ENCODE data around the gene FOXO6. TPM values are rescaled to one million over a fixed set of nuclear protein-coding genes. Genes with fewer than 3 reads are reported as not detected.

FOXO6 gene
- total RNA-seq, 1 experiment from 2014 or later: 5.4 TPM

DNA sequence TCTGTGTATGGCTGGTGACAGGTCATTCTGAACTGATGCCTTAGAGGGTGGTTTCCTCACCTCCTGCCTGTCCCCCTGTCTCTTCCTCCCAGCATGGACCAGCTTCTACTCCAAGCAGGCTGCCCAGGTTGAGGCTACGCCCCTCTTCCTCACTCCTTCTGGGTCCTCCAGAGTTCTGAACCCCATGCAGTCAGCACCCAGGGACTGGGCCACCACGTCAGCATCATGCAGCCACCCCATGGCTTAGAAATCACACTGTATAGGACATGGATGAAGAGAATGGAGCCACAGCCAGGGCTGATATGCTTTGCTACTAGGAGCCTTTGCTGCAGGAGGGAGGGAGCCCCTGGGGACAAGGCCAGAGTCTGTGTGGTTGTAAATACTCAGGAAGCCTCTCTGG lies 8.3 kb downstream of the FOXO6 start (continued):
- TF ChIP-seq, protein P1, sequence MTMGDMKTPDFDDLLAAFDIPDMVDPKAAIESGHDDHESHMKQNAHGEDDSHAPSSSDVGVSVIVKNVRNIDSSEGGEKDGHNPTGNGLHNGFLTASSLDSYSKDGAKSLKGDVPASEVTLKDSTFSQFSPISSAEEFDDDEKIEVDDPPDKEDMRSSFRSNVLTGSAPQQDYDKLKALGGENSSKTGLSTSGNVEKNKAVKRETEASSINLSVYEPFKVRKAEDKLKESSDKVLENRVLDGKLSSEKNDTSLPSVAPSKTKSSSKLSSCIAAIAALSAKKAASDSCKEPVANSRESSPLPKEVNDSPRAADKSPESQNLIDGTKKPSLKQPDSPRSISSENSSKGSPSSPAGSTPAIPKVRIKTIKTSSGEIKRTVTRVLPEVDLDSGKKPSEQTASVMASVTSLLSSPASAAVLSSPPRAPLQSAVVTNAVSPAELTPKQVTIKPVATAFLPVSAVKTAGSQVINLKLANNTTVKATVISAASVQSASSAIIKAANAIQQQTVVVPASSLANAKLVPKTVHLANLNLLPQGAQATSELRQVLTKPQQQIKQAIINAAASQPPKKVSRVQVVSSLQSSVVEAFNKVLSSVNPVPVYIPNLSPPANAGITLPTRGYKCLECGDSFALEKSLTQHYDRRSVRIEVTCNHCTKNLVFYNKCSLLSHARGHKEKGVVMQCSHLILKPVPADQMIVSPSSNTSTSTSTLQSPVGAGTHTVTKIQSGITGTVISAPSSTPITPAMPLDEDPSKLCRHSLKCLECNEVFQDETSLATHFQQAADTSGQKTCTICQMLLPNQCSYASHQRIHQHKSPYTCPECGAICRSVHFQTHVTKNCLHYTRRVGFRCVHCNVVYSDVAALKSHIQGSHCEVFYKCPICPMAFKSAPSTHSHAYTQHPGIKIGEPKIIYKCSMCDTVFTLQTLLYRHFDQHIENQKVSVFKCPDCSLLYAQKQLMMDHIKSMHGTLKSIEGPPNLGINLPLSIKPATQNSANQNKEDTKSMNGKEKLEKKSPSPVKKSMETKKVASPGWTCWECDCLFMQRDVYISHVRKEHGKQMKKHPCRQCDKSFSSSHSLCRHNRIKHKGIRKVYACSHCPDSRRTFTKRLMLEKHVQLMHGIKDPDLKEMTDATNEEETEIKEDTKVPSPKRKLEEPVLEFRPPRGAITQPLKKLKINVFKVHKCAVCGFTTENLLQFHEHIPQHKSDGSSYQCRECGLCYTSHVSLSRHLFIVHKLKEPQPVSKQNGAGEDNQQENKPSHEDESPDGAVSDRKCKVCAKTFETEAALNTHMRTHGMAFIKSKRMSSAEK (CRISPR knock-in tag; IDR thresholded peaks at IDR 0.05; ENCODE audit: borderline replicate concordance): no peak
- TF ChIP-seq EMX1 (CRISPR knock-in tag; IDR thresholded peaks at IDR 0.05) (no peak), SOX15 (CRISPR knock-in tag; IDR thresholded peaks at IDR 0.05) (no peak)

- Mint-ChIP-seq H3K9me3 (no peaks in the 10 kb centered on the region), H3K27me3 (ENCODE audit: low read depth) (peaks cover 42% of the 10 kb centered on the region), H3K4me1 (peaks cover 72% of the 10 kb centered on the region), H3K27ac (no peak overlapping the region), H3K36me3 (no peaks in the 10 kb centered on the region), H3K4me3 (no peak overlapping the region)
- ATAC-seq (no peak), DNase-seq (ENCODE audit: low spot score) (no peak)
- ChIA-PET POLR2A (interaction anchor here (1.1 kb wide), 1 partner anchor 9 kb away, joined by 3 read pairs; no protein-coding TSS in a partner anchor), CTCF (interaction anchor here (0.6 to 4.2 kb wide), 10 partner anchors 9 to 874 kb away, joined by 3 to 43 read pairs (median 6); partner anchors contain the start of gene FOXO6)
- TF ChIP-seq GABPB1 (CRISPR knock-in tag; IDR thresholded peaks at IDR 0.05) (no peak), MYBL2 (CRISPR knock-in tag; IDR thresholded peaks at IDR 0.05) (no peak), MAX (CRISPR knock-in tag; IDR thresholded peaks at IDR 0.05) (no peak), ESRRA (CRISPR knock-in tag; IDR thresholded peaks at IDR 0.05; ENCODE audit: borderline replicate concordance) (no peak), AR (CRISPR knock-in tag; IDR thresholded peaks at IDR 0.05) (no peak), ZBTB43 (CRISPR knock-in tag; IDR thresholded peaks at IDR 0.05) (no peak), ATF1 (CRISPR knock-in tag; IDR thresholded peaks at IDR 0.05) (no peak), USF2 (CRISPR knock-in tag; IDR thresholded peaks at IDR 0.05) (no peak), TEAD1 (CRISPR knock-in tag; IDR thresholded peaks at IDR 0.05) (no peak), ZBTB21 (CRISPR knock-in tag; IDR thresholded peaks at IDR 0.05; ENCODE audit: borderline replicate concordance) (no peak), ZNF121 (CRISPR knock-in tag; IDR thresholded peaks at IDR 0.05) (no peak), USF1 (CRISPR knock-in tag; IDR thresholded peaks at IDR 0.05) (no peak)
- TF ChIP-seq, protein P2, sequence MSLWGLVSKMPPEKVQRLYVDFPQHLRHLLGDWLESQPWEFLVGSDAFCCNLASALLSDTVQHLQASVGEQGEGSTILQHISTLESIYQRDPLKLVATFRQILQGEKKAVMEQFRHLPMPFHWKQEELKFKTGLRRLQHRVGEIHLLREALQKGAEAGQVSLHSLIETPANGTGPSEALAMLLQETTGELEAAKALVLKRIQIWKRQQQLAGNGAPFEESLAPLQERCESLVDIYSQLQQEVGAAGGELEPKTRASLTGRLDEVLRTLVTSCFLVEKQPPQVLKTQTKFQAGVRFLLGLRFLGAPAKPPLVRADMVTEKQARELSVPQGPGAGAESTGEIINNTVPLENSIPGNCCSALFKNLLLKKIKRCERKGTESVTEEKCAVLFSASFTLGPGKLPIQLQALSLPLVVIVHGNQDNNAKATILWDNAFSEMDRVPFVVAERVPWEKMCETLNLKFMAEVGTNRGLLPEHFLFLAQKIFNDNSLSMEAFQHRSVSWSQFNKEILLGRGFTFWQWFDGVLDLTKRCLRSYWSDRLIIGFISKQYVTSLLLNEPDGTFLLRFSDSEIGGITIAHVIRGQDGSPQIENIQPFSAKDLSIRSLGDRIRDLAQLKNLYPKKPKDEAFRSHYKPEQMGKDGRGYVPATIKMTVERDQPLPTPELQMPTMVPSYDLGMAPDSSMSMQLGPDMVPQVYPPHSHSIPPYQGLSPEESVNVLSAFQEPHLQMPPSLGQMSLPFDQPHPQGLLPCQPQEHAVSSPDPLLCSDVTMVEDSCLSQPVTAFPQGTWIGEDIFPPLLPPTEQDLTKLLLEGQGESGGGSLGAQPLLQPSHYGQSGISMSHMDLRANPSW (CRISPR knock-in tag; conservative IDR thresholded peaks at IDR 0.05; ENCODE audit: low read depth): no peak
- TF ChIP-seq, protein P3, sequence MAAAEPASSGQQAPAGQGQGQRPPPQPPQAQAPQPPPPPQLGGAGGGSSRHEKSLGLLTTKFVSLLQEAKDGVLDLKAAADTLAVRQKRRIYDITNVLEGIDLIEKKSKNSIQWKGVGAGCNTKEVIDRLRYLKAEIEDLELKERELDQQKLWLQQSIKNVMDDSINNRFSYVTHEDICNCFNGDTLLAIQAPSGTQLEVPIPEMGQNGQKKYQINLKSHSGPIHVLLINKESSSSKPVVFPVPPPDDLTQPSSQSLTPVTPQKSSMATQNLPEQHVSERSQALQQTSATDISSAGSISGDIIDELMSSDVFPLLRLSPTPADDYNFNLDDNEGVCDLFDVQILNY (CRISPR knock-in tag; IDR thresholded peaks at IDR 0.05): no peak
- TF ChIP-seq, protein P4, sequence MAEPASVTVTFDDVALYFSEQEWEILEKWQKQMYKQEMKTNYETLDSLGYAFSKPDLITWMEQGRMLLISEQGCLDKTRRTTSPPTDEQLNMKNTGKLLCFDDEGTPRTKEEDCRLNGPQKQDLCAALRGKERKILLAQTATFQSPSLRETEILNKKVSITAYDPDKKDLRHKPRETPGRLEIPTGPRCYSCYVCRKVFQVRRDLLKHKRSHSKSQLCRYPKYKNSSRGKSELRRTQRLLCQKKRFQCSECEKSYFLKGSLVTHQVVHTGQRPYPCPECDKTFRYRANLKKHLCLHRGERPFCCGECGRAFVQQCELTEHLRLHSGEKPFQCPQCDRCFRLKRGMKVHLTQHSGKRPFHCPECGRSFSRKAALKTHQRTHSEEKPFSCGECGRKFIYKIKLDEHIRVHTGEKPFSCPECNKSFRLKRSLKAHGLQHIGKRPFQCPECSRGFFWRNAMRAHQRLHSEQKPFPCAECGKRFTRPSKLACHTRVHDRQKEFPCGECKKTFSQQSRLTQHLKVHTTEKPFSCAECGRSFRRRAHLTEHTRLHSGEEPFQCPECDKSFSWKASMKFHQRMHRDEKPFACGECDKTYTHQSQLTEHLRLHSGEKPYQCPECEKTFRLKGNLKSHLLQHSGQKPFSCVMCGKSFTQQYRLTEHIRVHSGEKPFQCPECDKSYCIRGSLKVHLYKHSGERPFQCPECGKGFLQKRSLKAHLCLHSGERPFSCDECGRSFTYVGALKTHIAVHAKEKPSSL (CRISPR knock-in tag; conservative IDR thresholded peaks at IDR 0.05): no peak
- TF ChIP-seq, protein P5, sequence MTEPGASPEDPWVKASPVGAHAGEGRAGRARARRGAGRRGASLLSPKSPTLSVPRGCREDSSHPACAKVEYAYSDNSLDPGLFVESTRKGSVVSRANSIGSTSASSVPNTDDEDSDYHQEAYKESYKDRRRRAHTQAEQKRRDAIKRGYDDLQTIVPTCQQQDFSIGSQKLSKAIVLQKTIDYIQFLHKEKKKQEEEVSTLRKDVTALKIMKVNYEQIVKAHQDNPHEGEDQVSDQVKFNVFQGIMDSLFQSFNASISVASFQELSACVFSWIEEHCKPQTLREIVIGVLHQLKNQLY (CRISPR knock-in tag; IDR thresholded peaks at IDR 0.05): no peak
Measured at GRCh38 chr1:41370225-41370624, 9.0 kb downstream of the FOXO6 start.
